ENCODE results near the gene CFDP1.

- TF ChIP-seq CTCF (conservative IDR thresholded peaks at IDR 0.05; ENCODE audit: low read depth, low read length) (no peak), EZH2 (IDR thresholded peaks at IDR 0.05; ENCODE audit: borderline replicate concordance, low read depth, low read length, poor library complexity, severe bottlenecking) (no peak)
These were observed 145.1 kb downstream of the CFDP1 start for GRCh38 chr16:75288181-75288580.
